Activated gamma-delta T cell treated with Interleukin-2 at 50 U/mL for 16 hours (primary cell): ENCODE measurements around the gene HS2ST1.
"Not testable (repeated sequence)": the region's sequence is repeated elsewhere in the genome, so short reads cannot be mapped to it uniquely, and the experiment has no call there.

Experiments used
- DNase-seq: peaks from one replicate; pipeline ENCODE4 v3.0.0-alpha.2; 2020

The HS2ST1 gene

DNA sequence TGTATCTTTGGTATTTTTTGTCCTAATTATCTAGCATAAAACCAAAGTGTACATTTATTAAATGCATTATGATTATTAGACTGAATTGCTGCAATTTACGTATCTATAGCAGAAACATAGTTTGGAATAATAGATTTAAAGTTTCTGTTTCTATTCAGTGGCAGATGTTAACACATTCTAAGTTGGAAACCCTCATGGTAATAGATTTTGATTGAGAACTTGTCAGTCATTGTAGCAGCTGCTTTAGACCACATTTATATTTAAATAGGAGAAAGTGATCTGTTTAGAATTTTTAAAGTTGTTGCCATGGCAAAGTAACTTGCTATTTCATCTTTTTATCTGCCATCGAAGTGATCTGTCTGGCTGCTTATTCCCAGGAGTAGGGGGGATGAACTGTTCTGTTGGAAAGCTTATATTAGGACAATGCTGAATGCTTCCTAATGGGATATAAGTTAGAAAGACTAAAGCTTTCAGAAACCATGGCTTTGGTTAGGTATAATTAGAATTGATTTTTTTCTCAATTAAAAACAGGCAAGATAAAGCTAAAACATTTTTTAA lies 61.6 kb downstream of the HS2ST1 start:
- no peak for DNase-seq

DNA sequence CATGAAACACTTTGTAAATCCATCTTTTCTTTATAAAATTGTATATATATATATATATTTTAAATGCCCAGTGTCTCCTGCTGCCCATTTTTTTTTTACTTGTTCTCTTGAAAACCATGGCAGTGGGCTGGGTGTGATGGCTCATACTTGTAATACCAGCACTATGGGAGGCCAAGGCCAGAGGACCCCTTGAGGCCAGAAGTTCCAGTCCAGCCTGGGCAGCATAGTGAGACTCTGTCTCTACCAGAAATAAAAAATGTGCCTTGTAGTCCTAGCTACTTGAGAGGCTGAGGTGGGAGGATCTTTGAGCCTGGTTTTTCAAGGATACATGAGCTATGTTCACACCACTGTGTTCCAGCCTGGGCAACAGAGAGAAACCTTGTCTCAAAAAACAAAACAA lies 62.2 kb downstream of the HS2ST1 start:
- no peak for DNase-seq

DNA sequence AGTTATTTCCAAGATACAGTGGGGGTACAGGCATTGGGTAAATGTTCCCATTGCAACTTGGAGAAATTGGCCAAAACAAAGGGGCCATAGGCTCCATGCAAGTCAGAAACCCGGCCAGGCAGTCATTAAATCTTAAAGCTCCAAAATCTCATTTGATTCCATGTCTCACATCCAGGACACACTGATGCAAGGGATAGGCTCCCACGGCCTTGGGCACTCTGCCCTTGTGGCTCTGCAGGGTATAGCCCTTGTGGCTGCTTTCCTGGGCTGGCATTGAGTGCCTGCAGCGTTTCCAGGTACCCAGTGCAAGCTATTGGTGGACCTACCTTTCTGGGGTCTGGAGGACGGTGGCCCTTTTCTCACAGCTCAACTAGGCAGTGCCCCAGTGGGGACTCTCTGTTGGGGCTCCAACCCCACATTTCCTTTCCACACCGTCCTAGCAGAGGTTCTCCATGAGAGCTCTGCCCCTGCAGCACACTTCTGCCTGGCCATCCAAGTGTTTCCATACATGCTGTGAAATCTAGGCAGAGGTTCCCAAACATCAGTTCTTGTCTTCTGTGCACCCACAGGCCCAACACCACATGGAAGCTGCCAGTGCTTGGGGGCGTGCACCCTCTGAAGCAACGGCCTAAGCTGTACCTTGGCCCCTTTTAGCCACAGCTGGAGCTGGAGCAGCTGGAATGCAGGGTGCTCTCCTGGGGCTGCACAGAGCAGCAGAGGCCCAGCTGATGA lies 67.2 kb downstream of the HS2ST1 start:
- DNase-seq = no peak

DNA sequence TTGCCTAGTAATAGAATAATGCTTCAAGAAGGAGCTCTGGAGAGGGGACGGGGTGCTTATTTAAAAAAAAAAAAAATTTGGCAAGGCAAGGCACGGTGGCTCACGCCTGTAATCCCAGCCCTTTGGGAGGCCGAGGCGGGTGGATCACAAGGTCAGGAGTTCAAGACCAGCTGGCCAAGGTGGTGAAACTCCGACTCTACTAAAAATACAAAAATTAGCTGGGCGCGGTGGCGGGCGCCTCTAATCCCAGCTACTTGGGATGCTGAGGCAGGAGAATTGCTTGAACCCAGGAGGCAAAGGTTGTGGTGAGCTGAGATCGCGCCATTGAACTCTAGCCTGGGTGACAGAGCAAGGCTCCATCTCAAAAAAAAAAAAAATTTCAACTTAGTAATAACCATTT lies 69.2 kb downstream of the HS2ST1 start:
- DNase-seq = not testable (repeated sequence)

DNA sequence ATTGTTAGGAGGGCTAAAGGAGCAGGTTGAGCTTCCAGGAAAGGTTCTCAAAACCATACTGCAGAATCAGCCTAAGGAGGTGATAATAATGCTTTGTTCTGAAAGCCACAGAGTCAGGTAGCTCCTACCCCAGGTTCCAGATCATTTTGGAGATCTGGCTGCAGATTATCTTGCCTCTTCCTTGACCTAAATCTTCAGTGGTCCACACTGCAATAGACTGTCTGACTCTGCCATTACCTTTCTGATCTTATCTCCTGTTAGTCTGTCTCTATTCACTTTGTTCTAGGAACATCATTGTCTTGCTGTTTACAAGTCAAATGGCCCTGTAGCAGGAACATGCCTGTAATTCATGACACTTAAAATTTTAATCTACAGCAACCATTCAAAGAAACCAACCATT lies 73.0 kb downstream of the HS2ST1 start:
- DNase-seq = no peak

DNA sequence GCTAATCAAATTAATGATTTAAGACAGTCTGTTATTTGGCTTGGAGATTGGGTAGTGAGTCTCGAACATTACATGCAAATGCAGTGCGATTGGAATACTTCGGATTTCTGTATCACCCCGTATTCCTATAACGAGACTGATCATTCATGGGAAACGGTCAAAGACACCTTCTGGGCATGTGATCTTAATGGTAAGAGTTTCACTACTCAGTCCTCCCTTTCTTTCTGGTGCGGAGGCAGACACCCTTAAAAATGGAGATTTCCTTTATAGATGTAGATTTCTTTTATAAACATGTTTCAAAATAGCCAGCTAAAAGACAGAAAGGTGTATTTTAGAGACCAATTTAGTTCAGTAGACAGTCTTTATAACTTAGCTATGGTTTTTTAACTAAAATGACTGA lies 74.4 kb downstream of the HS2ST1 start:
- no peak for DNase-seq

DNA sequence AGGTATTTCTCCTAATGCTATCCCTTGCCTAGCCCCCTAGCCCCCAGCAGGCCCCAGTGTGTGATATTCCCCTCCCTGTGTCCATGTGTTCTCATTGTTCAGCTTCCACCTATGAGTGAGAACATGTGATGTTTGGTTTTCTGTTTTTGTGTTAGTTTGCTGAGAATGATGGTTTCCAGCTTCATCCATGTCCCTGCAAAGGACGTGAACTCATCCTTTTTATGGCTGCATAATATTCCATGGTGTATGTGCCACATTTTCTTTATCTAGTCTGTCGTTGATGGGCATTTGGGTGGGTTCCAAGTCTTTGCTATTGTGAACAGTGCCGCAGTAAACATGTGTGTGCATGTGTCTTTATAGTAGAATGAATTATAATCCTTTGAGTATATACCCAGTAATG lies 75.3 kb downstream of the HS2ST1 start:
- DNase-seq = not testable (repeated sequence)

DNA sequence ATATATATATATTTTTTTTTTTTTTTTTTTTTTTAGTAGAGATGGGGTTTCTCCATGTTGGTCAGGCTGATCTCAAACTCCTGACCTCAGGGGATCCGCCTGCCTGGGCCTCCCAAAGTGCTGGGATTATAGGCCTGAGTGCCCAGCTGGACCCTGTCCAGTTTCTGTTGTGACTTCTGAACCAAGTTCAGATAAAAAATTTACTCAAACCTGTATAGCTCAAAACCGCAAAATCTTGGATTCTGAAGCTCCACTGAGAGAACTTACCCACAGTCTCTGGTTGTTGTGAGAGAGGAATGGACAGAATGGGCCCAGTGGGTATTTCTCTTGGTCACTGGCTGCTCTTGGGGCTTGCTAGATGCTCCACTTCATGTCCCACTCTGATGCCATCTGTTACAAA lies 76.4 kb downstream of the HS2ST1 start:
- no peak for DNase-seq

DNA sequence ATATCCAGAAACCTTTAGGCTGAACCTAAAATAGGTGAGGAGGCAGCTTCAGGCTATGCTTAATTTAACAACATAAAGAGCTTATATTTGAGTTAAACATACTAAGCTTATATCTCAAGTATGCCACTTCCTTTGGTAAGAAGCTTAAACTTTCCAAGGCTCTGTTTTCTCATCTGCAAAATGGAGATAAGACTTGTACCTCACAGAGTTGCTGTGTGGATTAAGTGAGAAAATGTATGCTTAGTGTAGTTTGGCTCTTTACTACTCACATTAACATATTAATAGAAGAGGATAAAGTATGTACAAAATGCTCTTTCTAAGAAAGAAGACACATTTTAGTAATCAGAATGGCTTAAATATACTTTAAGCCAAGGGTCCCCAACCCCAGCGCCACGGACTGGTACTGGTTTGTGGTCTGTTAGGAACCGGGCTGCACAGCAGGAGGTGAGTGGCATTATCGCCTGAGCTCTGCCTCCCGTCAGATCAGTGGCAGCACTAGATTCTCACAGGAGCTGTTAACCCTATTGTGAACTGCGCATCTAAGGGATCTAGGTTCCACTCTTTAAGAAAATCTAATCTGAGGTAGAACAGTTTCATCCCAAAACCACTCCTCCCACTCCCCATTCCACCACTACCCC lies 77.2 kb downstream of the HS2ST1 start:
- DNase-seq = no peak

DNA sequence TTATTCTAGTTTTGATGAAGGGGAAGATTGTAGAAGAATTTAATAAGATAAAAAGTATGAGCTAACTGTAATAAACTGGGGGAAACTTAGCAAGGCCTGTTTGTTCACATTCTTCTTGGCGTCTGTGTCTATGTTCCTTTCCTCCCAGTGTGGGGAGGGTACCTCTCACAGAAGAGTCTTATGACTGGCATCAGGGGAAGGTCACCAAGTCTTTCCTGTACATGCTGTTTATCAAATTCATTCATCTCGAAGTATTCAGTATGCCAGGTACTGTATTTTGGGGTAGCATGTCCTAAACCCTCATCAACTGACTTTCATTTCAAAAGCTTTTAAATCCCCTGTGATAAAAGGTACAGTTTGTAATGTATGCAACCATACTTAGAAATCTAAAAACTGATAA lies 78.4 kb downstream of the HS2ST1 start:
- no peak for DNase-seq

DNA sequence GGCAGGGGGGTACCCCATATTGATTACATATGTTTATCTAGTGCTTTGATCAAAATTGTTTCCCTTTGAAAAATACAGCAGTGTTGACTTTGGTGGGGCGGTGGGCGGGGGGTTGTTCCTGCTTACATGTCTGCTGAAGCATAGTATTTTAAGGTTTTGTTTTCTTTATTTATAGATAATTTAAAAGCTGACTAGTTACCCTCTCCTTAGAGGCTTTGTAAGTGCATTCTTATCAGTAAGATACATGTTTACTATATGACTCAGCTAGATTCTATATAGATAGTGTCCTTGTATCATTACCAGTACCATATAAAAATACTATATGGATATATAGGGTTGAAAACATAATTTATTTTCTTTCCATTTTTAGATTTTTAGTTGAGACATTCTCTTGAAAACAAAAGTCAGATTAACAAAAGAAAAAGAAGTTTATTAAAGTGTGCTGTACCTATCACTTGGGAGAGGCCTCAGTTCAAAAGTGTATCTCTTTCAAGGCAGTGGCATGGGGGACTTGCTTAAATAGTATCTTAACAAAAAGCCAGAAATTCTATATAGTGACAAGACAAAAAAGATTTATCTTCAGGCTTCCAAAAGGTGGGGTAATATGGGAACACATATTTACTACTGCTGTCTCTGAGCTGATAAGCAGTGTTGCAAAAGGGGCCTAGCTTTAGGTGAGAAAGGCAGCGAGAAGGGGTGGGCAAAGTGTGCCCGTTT lies 79.0 kb downstream of the HS2ST1 start:
- DNase-seq = no peak

DNA sequence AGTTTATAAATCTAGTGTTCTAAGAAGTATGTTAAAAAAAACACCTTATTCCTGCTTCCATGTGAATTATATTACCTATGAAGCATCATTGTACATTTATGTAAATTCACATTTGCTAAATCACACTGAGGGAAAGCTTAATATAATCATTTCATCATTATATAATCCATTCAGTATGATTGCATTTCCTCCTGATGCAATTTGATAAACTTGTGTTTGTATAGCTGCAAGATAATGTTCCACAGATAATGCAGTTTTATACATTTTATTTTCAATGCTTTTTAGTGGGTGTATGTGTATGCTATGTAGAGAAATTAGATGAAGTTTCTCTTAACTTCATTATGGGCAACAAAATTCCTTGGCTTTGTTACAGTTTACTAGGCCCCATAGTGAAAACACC lies 79.6 kb downstream of the HS2ST1 start:
- no peak for DNase-seq

DNA sequence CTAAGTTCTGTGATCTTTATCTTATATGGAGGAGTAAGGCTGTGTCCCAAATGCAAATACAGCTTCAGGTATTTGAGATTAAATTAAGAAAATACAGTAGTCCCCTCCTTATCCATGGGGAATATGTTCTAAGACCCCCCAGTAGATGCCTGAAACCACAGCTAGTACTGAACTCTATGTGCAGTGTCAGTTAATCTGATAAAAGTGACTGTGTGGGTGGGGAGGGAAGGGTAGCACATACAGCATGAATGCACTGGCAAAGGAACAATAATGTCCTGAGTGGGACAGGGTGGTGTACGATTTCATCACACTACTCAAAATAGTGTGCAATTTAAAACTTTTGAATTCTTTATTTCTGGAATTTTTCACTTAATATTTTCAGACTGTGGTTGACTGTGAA lies 83.1 kb downstream of the HS2ST1 start:
- DNase-seq = no peak

DNA sequence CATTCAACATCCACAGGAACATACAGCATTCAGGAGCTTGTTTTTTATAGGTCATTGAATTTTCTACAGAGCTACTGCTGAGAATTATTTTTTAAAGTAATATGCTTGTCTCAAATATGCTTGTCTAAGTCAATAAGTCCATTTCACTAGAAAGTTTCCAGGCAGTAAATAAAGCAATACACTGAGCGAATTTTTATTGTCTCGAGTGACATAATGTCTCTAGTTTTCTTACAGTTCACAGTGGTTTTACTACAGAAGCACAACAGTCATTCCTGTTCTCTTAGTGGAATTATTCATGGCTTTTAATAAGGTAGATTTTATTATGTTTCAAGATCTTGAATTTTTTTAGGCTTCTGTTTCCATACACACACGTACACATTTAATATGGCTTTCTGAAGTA lies 83.8 kb downstream of the HS2ST1 start:
- DNase-seq = no peak

DNA sequence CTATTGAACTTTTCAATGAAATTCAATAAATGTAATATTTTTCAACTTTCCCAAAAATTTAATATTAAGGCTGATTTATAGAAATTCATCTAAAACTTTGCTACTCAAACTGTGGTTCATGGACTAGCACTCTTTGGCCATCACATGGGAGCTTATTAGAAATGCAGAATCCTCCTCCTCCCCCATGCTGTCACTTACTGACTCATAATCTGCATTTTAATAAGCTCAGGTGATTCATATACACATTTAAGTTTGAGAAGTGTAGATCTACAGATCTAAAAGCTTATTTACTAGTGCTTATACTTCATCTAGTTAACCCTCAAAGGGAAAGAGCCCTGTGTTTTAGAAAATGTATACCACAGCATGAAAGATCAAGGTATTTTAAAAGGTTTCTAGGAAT lies 84.3 kb downstream of the HS2ST1 start:
- no peak for DNase-seq

DNA sequence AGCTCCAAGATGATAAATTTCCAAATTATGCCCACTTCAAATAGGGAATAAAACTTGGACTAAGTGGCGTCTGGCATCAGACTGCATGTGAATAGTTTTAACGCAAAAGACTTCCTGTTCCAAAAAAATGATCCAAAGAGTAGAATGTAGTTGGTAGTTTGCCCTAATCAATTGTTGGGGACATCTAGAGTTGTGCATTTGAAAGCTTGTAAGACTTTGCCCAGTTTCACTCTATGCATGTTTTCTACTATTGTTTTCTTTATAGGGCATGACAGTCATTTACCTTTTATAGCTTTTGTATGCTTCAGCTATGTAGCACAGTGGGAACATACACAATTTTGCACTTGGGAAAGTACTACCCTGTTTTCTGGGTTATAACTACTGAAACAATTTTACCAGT lies 86.0 kb downstream of the HS2ST1 start:
- DNase-seq = no peak

DNA sequence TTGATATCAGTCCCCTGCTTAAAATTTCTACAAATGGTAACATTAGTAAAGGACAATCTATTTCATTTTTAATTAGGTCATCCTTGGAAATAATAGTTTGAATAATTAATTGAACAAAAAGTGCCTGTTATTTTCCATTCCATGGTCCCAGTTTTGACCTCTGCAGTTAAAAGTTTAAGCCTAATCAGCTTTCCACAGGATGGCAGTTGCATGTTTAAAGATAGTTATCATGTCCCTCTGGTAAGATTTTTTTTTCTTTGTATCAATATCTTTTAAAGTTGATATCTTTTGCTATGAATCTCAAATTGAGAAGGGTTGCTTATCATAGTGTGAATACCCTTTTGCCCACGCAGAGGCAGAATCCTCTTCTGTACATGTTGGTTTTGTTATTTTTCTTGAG lies 90.4 kb downstream of the HS2ST1 start:
- no peak for DNase-seq

DNA sequence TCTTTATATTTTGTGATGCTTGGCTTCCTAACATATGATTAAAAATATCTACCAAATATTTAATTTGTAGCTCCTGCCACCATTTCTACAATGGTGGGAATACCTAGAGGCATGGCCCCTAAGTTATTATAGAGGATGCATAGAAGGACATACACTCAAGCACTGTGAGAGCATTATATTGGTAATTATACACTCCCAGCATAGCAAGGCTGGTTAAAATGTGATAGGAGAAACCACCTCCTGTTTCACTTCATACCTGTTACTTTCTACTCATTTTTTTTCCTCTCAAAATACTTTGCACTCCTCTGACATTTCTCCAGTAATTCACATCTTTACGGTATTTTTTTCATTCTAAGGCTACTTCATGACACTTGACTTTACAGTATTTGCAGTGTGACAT lies 92.9 kb downstream of the HS2ST1 start:
- DNase-seq = no peak

DNA sequence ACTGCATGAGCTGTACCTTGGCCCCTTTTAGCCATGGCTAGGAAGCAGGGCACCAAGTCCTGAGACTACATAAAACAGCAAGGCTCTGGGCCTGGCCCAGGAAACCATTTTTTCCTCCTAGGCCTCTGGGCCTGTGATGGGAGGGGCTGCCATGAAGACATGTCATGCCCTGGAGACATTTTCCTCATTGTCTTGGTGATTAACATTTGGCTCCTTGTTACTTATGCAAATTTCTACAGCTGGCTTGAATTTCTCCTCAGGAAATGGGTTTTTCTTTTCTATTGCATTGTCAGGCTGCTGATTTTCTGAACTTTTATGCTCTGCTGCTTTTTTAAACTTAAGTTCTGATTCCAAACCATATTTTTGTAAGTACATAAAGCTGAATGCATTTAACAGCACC lies 99.0 kb downstream of the HS2ST1 start:
- not testable (repeated sequence) for DNase-seq

DNA sequence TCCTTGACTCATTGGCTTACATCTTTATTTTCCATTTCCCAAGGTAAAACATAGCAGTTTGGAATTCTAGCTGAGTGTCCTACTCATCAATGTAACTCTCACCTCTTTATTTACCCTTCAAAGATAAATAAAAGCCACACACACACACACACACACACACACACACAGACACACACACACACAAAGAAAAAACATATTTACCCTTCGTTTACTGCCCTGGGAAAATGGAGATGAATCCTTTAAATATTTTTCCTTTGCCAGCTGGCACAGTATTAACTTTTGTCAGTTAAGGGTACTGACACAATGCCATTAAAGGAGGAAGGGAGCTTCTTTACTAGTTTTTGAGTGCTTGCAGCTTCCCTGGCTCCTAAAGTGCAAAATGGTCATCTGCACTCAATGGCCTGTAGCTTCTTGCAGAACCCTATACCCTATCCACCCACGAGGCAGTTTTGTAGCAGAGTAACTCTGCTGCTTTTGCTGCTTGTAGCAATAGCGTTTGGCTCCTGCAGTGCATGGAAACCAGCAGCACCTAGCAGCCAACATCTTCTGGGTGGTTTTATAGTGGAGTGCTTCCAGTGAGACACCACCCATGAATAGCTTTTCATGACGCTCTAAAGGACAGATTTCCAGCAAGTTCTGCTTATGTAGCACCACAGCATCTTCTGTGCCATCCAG lies 103.7 kb downstream of the HS2ST1 start:
- no peak for DNase-seq

DNA sequence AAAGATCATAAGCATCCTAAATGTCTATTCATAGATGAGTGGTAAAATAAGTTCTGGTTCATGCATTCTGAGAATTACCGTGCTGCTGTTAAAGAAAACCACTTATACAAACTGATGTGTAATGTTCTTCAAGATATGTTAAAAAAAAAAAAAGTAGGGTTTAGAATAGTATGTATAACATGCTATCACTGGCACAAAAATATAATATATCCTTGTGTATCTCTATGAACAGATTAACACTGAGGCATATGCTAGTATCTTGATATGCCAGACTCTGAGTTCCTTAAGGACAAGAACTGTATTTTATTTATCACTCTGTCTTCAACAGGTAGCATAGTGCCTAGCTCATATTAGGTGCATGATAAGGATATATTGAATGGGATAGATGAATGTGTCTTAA lies 108.9 kb downstream of the HS2ST1 start:
- no peak for DNase-seq

DNA sequence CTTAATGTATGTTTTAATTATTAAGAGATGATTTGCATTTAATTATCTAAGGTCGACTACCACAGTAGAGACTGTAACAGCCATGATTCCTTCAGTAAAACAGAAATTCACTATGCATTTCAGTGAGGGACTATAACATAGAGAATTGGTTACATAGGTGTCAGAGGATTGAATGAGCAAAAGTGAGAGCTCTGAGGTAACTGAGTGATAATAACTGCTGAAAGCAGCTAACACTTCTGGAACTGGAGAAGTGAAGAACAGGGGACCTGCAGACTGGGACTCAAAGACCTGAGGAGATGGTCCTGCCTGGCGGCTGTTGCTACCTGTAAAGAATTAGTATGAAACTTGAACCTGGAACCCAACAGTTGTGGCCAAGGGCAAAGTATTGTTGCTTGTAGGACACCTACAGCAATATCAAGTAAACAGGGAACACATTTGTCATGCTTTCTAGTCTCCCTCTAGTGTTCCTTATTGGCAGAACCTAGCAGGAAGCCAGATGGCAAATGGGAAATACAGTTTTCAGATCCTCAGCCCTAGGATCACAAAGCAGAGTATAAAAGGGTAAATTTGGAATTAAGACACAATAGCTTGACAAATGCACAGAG lies 110.6 kb downstream of the HS2ST1 start:
- DNase-seq = no peak

DNA sequence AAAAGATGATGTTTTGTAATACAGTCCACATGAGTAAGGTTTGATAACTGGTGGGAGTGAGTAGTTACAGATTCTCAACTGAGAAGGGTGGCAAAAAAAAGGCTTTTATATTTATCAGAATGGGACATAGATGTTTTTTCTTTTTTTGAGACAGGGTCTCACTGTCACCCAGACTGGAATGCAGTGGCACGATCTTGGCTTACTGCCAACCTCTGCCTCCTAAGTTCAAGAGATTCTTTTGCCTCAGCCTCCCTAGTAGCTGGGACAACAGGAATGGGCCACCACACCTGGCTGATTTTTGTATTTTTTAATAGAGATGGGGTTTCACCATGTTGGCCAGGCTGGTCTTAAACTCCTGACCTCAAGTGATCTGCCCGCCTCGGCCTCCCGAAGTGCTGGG lies 113.1 kb downstream of the HS2ST1 start:
- DNase-seq = not testable (repeated sequence)
